Activated T-cell treated with anti-CD3 and anti-CD28 coated beads, Interleukin-2, amount 50 U/mL, for 4 hours (primary cell): Measurements from ENCODE around the gene SYDE1. TPM values are rescaled to one million over a fixed set of nuclear protein-coding genes. Genes with fewer than 3 reads are reported as not detected.
A peak's percentile ranks its signal among the peaks of the same experiment; 100 is the strongest.
"Not testable (repeated sequence)": the region's sequence is repeated elsewhere in the genome, so short reads cannot be mapped to it uniquely, and the experiment has no call there.

Experiments used
- ATAC-seq, 2 donors: fragments of 200-7000 bp; cut with Tn5 transposase; one replicate each; pipeline ENCODE4 v1.10.0; 2021
- DNase-seq: peaks from one replicate; pipeline ENCODE4 v3.0.0-alpha.2; 2020
- H3K27me3 Mint-ChIP-seq: one replicate; pipeline ENCODE4 v1.8.0; 2021; ENCODE audit warnings: low read depth, mixed read lengths
- H3K36me3 Mint-ChIP-seq: one replicate; pipeline ENCODE4 v1.8.0; 2022; ENCODE audit warnings: mixed read lengths; ENCODE audit not compliant: insufficient read depth
- H3K4me1 Mint-ChIP-seq: one replicate; pipeline ENCODE4 v1.8.0; 2021; ENCODE audit warnings: low read depth, mixed read lengths
- H3K4me3 Mint-ChIP-seq: one replicate; pipeline ENCODE4 v1.8.0; 2021; ENCODE audit warnings: mild to moderate bottlenecking, moderate library complexity, mixed read lengths
- H3K9me3 Mint-ChIP-seq: one replicate; pipeline ENCODE4 v1.8.0; 2021; ENCODE audit warnings: mixed read lengths
- total RNA-seq, 3 donors: library from RNA; stranded (reverse); gene quantifications; one replicate each; pipeline ENCODE4 v1.2.1, GENCODE V29; 2021

The SYDE1 gene
- total RNA-seq = under 1 TPM; 0.49 to 0.76 (median 0.63) TPM

GRCh38 chr19:15107061-15108010 lies at the start of gene SYDE1:
TSS of gene SYDE1 (plus strand) at chr19:15107401. CDS start at chr19:15107434, 33 bp downstream.
- ATAC-seq = peak; percentile 66 to 67
- Mint-ChIP-seq H3K4me3 (peak within 1 kb of the TSS; percentile 69), H3K27me3 (peaks cover 27% of the 10 kb centered on the region), H3K9me3 (peaks cover 21% of the 10 kb centered on the region), H3K4me1 (peaks cover 15% of the 10 kb centered on the region), H3K36me3 (no peaks in the 10 kb centered on the region)
- DNase-seq = no peak

GRCh38 chr19:15062036-15062435 lies 45.2 kb upstream of the SYDE1 start:
- Mint-ChIP-seq H3K4me1 (no peaks in the 10 kb centered on the region), H3K36me3 (peaks cover 1% of the 10 kb centered on the region), H3K27me3 (peaks cover 44% of the 10 kb centered on the region), H3K9me3 (peaks cover 4% of the 10 kb centered on the region), H3K4me3 (no peak overlapping the region)
- ATAC-seq (no peak), DNase-seq (no peak)

- DNase-seq, ATAC-seq, H3K4me3 Mint-ChIP-seq, H3K9me3 Mint-ChIP-seq, H3K36me3 Mint-ChIP-seq, H3K4me1 Mint-ChIP-seq: not testable (repeated sequence)
- H3K27me3 Mint-ChIP-seq = peaks cover 12% of the 10 kb centered on the region
These were observed 36.8 kb upstream of the SYDE1 start for GRCh38 chr19:15070386-15070785.

- ATAC-seq (no peak), DNase-seq (no peak)
- H3K9me3 Mint-ChIP-seq = no peaks in the 10 kb centered on the region
- H3K4me1 Mint-ChIP-seq = no peaks in the 10 kb centered on the region
- H3K27me3 Mint-ChIP-seq = peaks cover 4% of the 10 kb centered on the region
- H3K36me3 Mint-ChIP-seq = no peaks in the 10 kb centered on the region
- H3K4me3 Mint-ChIP-seq = no peak overlapping the region
These were observed 34.1 kb upstream of the SYDE1 start for GRCh38 chr19:15072930-15073647.

GRCh38 chr19:15074371-15074770 lies 32.8 kb upstream of the SYDE1 start:
- Mint-ChIP-seq H3K36me3 (no peaks in the 10 kb centered on the region), H3K4me1 (no peaks in the 10 kb centered on the region), H3K4me3 (no peak overlapping the region), H3K9me3 (no peaks in the 10 kb centered on the region), H3K27me3 (peaks cover 5% of the 10 kb centered on the region)
- DNase-seq (no peak), ATAC-seq (no peak)

- Mint-ChIP-seq H3K4me1 (no peaks in the 10 kb centered on the region), H3K27me3 (peaks cover 5% of the 10 kb centered on the region), H3K4me3 (no peak overlapping the region), H3K36me3 (no peaks in the 10 kb centered on the region), H3K9me3 (no peaks in the 10 kb centered on the region)
- no peak for DNase-seq
- ATAC-seq = no peak
These were observed 31.4 kb upstream of the SYDE1 start for GRCh38 chr19:15075806-15076205.

GRCh38 chr19:15080002-15080401 lies 27.2 kb upstream of the SYDE1 start:
- not testable (repeated sequence) for H3K4me3 Mint-ChIP-seq, DNase-seq, H3K4me1 Mint-ChIP-seq, H3K36me3 Mint-ChIP-seq, H3K9me3 Mint-ChIP-seq, ATAC-seq
- peaks cover 30% of the 10 kb centered on the region for H3K27me3 Mint-ChIP-seq

GRCh38 chr19:15081911-15082310 lies 25.3 kb upstream of the SYDE1 start, which contains the start of gene OR1I1:
TSS of gene OR1I1 (plus strand) at chr19:15082211. CDS start at chr19:15087066, 4,855 bp downstream.
- DNase-seq (no peak), ATAC-seq (no peak)
- Mint-ChIP-seq H3K4me3 (no peak within 1 kb of the TSS), H3K4me1 (no peaks in the 10 kb centered on the region), H3K9me3 (no peaks in the 10 kb centered on the region), H3K36me3 (no peaks in the 10 kb centered on the region), H3K27me3 (peaks cover 38% of the 10 kb centered on the region)

- H3K36me3 Mint-ChIP-seq = no peaks in the 10 kb centered on the region
- H3K4me1 Mint-ChIP-seq = peaks cover 2% of the 10 kb centered on the region
- H3K27me3 Mint-ChIP-seq = peaks cover 37% of the 10 kb centered on the region
- no peak for DNase-seq
- H3K4me3 Mint-ChIP-seq = no peak overlapping the region
- no peaks in the 10 kb centered on the region for H3K9me3 Mint-ChIP-seq
- no peak for ATAC-seq
These were observed 20.0 kb upstream of the SYDE1 start for GRCh38 chr19:15087182-15087581.

GRCh38 chr19:15091918-15092753 lies 15.1 kb upstream of the SYDE1 start:
- Mint-ChIP-seq H3K9me3 (no peaks in the 10 kb centered on the region), H3K36me3 (no peaks in the 10 kb centered on the region), H3K4me3 (no peak overlapping the region), H3K27me3 (peaks cover 18% of the 10 kb centered on the region), H3K4me1 (peaks cover 3% of the 10 kb centered on the region)
- DNase-seq = peak; percentile 32
- peak; percentile 43 to 52 for ATAC-seq

- DNase-seq (no peak), ATAC-seq (no peak)
- Mint-ChIP-seq H3K27me3 (peaks cover 11% of the 10 kb centered on the region), H3K9me3 (no peaks in the 10 kb centered on the region), H3K4me1 (peaks cover 3% of the 10 kb centered on the region), H3K36me3 (no peaks in the 10 kb centered on the region), H3K4me3 (no peak overlapping the region)
These were observed 14.2 kb upstream of the SYDE1 start for GRCh38 chr19:15093001-15093400.

- no peak overlapping the region for H3K4me3 Mint-ChIP-seq
- ATAC-seq = no peak
- no peaks in the 10 kb centered on the region for H3K36me3 Mint-ChIP-seq
- no peaks in the 10 kb centered on the region for H3K9me3 Mint-ChIP-seq
- peaks cover 3% of the 10 kb centered on the region for H3K4me1 Mint-ChIP-seq
- no peak for DNase-seq
- peaks cover 11% of the 10 kb centered on the region for H3K27me3 Mint-ChIP-seq
These were observed 11.0 kb upstream of the SYDE1 start for GRCh38 chr19:15096223-15096622.

- H3K27me3 Mint-ChIP-seq, H3K9me3 Mint-ChIP-seq, ATAC-seq, DNase-seq, H3K4me1 Mint-ChIP-seq, H3K36me3 Mint-ChIP-seq, H3K4me3 Mint-ChIP-seq: not testable (repeated sequence)
These were observed 9.2 kb upstream of the SYDE1 start for GRCh38 chr19:15097980-15098379.

GRCh38 chr19:15098460-15098859 lies 8.7 kb upstream of the SYDE1 start:
- Mint-ChIP-seq H3K4me3 (no peak overlapping the region), H3K4me1 (no peaks in the 10 kb centered on the region), H3K27me3 (peaks cover 9% of the 10 kb centered on the region), H3K9me3 (peaks cover 5% of the 10 kb centered on the region), H3K36me3 (no peaks in the 10 kb centered on the region)
- DNase-seq (no peak), ATAC-seq (no peak)
